ENCODE measurements around the gene EBF3. TPM values are rescaled to one million over a fixed set of nuclear protein-coding genes. Genes with fewer than 3 reads are reported as not detected.

The EBF3 gene
- total and polyA plus RNA-seq, 2 experiments from 2014 or later: 0.27 to 0.49 TPM

DNA sequence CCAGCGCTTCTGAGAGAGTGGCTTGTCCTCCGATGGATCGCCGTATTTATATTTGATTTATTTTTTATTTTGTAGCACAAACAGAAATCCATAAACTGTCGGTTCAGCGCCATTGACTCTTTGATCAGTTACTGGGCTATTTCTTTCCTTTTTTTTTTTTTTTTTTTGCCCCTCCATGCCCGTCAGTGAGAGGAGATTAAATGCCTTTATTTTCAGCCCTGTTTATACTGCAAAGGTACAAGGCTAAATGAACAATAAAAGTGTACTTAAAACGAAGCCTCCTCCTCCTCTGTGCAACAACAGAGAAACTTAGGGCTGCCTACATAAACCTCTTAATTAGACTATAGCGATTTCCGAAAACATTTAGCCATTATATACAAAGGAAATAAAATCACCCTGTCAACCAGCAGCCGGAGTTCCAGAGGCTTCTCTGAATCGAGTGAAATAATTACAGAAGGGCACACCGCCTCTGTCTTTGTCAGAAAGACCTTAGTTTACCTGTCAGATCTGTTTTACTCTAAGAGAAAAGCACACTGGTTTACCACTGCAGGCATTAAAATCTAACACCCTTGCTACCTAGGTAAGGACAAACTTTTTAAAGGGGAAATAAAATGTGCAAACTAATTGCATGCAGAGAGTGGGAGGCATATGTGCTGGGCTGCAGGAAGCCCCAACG lies 3.5 kb downstream of the EBF3 start:
- ATAC-seq (no peak), DNase-seq (ENCODE audit: low spot score) (no peak)
- Histone ChIP-seq H2AFZ (no peak overlapping the region), H3K27ac (ENCODE audit: low read depth) (no peak overlapping the region), H3K9me2 (ENCODE audit: insufficient read depth) (no peaks in the 10 kb centered on the region), H3K4me2 (peak overlapping the region; percentile 70), H3K4me3 (peak overlapping the region; percentile 51), H3K79me2 (replicated peaks; ENCODE audit: insufficient read depth) (no peaks in the 10 kb centered on the region), H3K36me3 (ENCODE audit: insufficient read depth) (no peaks in the 10 kb centered on the region), H3K4me1 (ENCODE audit: insufficient read depth) (peaks cover 64% of the 10 kb centered on the region), H3F3A (replicated peaks; ENCODE audit: low read depth) (peaks cover 12% of the 10 kb centered on the region), H4K20me1 (replicated peaks; ENCODE audit: insufficient read depth) (peaks cover 3% of the 10 kb centered on the region; the same call in 1 of the 2 replicates), H3K27me3 (ENCODE audit: insufficient read depth) (peaks cover 98% of the 10 kb centered on the region)
- TF ChIP-seq JUNB (IDR thresholded peaks at IDR 0.05; ENCODE audit: unreplicated experiment): no peak
- TF ChIP-seq CREB1 (CRISPR knock-in tag; IDR thresholded peaks at IDR 0.05; ENCODE audit: low read depth): no peak
- peak; percentile 81 for TF ChIP-seq EZH2 (IDR thresholded peaks at IDR 0.05; ENCODE audit: low read depth, unreplicated experiment)
- peak overlapping the region; percentile 69 for H3K4me3 Mint-ChIP-seq
- H3K36me3 Mint-ChIP-seq (ENCODE audit: low read depth): no peaks in the 10 kb centered on the region; the same call in 2 of the 3 replicates
- H3K4me1 Mint-ChIP-seq: peaks cover 57% of the 10 kb centered on the region
- H3K9me3 Mint-ChIP-seq: peaks cover 14% of the 10 kb centered on the region; the same call in 2 of the 3 replicates
- no peak overlapping the region for H3K27ac Mint-ChIP-seq
- H3K27me3 Mint-ChIP-seq (ENCODE audit: insufficient read depth, low read depth, poor library complexity): peaks cover 84% of the 10 kb centered on the region

DNA sequence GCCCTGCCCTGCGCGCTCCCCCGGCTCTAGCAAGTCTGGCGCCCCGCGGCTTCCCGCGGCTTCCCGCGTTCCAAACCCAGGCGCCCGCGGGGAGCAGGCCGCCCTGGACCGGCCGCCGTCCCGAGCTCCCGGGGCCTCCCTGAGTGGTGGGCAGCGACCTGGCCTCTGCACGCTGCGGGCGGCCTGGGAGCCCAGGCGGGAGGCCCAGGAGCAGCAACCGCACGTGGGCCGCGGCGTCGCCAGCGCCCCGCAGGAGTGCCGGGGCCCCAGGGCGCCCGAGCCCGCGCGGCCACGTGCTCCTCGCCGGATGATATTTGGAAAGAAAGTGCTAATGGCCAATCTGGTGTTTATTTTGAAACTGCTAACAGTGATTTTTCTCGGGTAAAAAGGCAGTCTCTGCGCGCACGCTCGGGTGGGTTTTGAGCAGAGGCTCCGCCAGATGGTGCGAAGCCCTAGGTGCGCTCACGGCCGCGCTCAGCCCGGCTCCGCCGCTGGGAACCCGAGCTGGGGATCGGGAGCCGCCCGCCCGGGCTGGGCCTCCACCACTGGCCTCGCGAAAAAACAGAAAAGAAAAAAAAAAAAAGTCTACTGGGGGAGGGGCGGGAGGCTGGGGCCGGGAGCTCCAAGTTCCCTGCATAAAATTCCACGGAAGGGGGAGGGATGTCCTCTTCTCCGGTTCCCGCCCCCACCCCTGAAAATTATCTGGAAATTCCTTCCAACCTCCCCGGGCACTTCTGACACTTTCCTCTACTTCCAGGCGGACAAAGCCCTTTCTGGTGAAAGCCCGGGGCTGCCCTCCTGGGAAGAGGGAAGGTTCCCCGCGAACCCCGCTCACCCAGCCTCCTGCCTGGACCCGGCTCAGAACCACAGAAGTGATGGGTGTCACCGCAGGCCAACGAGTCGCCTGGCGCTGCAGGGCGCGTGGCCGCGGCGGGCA lies 4.3 kb downstream of the EBF3 start:
- H3K4me1 ChIP-seq (ENCODE audit: insufficient read depth): peaks cover 65% of the 10 kb centered on the region
- peaks cover 55% of the 10 kb centered on the region for H3K4me1 Mint-ChIP-seq

GRCh38 chr10:129958629-129959543 lies 5.2 kb downstream of the EBF3 start:
- H3K36me3 Mint-ChIP-seq (ENCODE audit: low read depth): no peaks in the 10 kb centered on the region; the same call in 2 of the 3 replicates
- peaks cover 14% of the 10 kb centered on the region; the same call in 2 of the 3 replicates for H3K9me3 Mint-ChIP-seq
- H3K27ac Mint-ChIP-seq: no peak overlapping the region
- Histone ChIP-seq H4K20me1 (replicated peaks; ENCODE audit: insufficient read depth) (no peaks in the 10 kb centered on the region), H3K4me1 (ENCODE audit: insufficient read depth) (peaks cover 65% of the 10 kb centered on the region), H3F3A (replicated peaks; ENCODE audit: low read depth) (peaks cover 10% of the 10 kb centered on the region; the same call in 1 of the 2 replicates), H3K4me3 (peak overlapping the region; percentile 51), H3K27ac (ENCODE audit: low read depth) (no peak overlapping the region), H2AFZ (0 out of 2 replicates have a peak overlapping the region, but pooled peaks have one; percentile 12), H3K9me2 (ENCODE audit: insufficient read depth) (no peaks in the 10 kb centered on the region), H3K4me2 (peak overlapping the region; percentile 70), H3K27me3 (ENCODE audit: insufficient read depth) (peaks cover 100% of the 10 kb centered on the region), H3K36me3 (ENCODE audit: insufficient read depth) (no peaks in the 10 kb centered on the region), H3K79me2 (replicated peaks; ENCODE audit: insufficient read depth) (no peaks in the 10 kb centered on the region)
- ATAC-seq (peak; percentile 22), DNase-seq (ENCODE audit: low spot score) (peak; percentile 72)
- peak overlapping the region; percentile 64 for H3K4me3 Mint-ChIP-seq
- peaks cover 55% of the 10 kb centered on the region for H3K4me1 Mint-ChIP-seq
- H3K27me3 Mint-ChIP-seq (ENCODE audit: insufficient read depth, low read depth, poor library complexity): peaks cover 89% of the 10 kb centered on the region
- no peak for TF ChIP-seq CREB1 (CRISPR knock-in tag; IDR thresholded peaks at IDR 0.05; ENCODE audit: low read depth)
- TF ChIP-seq ZNF114 (CRISPR knock-in tag; IDR thresholded peaks at IDR 0.05): no peak
- peak; percentile 50 for TF ChIP-seq EZH2 (IDR thresholded peaks at IDR 0.05; ENCODE audit: low read depth, unreplicated experiment)
- no peak for TF ChIP-seq ZNF331 (CRISPR knock-in tag; IDR thresholded peaks at IDR 0.05; ENCODE audit: low read depth)
- no peak for TF ChIP-seq POLR2AphosphoS5 (IDR thresholded peaks at IDR 0.05; ENCODE audit: low read depth)

More for the DNA sequence above, 4.3 kb downstream of the EBF3 start:
- DNase-seq (ENCODE audit: low spot score) (no peak), ATAC-seq (peak; percentile 4; the same call in 1 of the 3 replicates)
- TF ChIP-seq EZH2 (IDR thresholded peaks at IDR 0.05; ENCODE audit: low read depth, unreplicated experiment): peak; percentile 75
- TF ChIP-seq STAT1 (IDR thresholded peaks at IDR 0.05; ENCODE audit: unreplicated experiment): no peak
- peaks cover 14% of the 10 kb centered on the region; the same call in 2 of the 3 replicates for H3K9me3 Mint-ChIP-seq
- H3K27ac ChIP-seq (ENCODE audit: low read depth): no peak overlapping the region
- H4K20me1 ChIP-seq (replicated peaks; ENCODE audit: insufficient read depth): no peaks in the 10 kb centered on the region
- no peak overlapping the region; the same call in 1 of the 2 replicates for H2AFZ ChIP-seq
- H3K27me3 ChIP-seq (ENCODE audit: insufficient read depth): peaks cover 98% of the 10 kb centered on the region
- no peak overlapping the region for H3K27ac Mint-ChIP-seq
- H3K4me3 Mint-ChIP-seq: peak overlapping the region; percentile 69
- no peaks in the 10 kb centered on the region; the same call in 2 of the 3 replicates for H3K36me3 Mint-ChIP-seq (ENCODE audit: low read depth)
- H3K4me3 ChIP-seq: peak overlapping the region; percentile 51
- H3K27me3 Mint-ChIP-seq (ENCODE audit: insufficient read depth, low read depth, poor library complexity): peaks cover 86% of the 10 kb centered on the region
- H3K36me3 ChIP-seq (ENCODE audit: insufficient read depth): no peaks in the 10 kb centered on the region
- no peaks in the 10 kb centered on the region for H3K79me2 ChIP-seq (replicated peaks; ENCODE audit: insufficient read depth)
- peaks cover 10% of the 10 kb centered on the region; the same call in 1 of the 2 replicates for H3F3A ChIP-seq (replicated peaks; ENCODE audit: low read depth)
- H3K4me2 ChIP-seq: peak overlapping the region; percentile 70
- H3K9me2 ChIP-seq (ENCODE audit: insufficient read depth): no peaks in the 10 kb centered on the region
